K562 (cell line): ENCODE results near the gene GABRA4. TPM values are rescaled to one million over a fixed set of nuclear protein-coding genes. Genes with fewer than 3 reads are reported as not detected.

Experiments
- ATAC-seq: fragments of 200-7000 bp; cut with Tn5 transposase; 3 replicates; pipeline ENCODE4 v1.9.1; 2020; ENCODE audit warnings: moderate library complexity
- BruUV-seq: library from RNA; stranded (reverse); fragments of 400-500 nt; replicated peaks from 2 replicates; lab custom pipeline; 2021; lab: Mats Ljungman, UMichigan
- CTCF ChIA-PET: fragments of 300-600 bp; formaldehyde crosslinking; extraction: SDS; loops from one replicate; lab custom pipeline; 2021; ENCODE audit warnings: low intra/inter-chr PET ratio; lab: Yijun Ruan, JAX
- POLR2A ChIA-PET: fragments of 300-600, 350-650 bp; sonication (Branson Sonifier 250); formaldehyde crosslinking; extraction: SDS; loops from one replicate; lab custom pipeline; 2021; ENCODE audit warnings: antibody characterized with exemption, inconsistent platforms; lab: Yijun Ruan, JAX
- DNase-seq, 4 experiments: peaks; one replicate each; pipeline versions ENCODE4 v3.0.0 to v3.0.0-alpha.2; 2011 to 2018; ENCODE audit warnings: low spot score in 3 of 4, mixed read lengths in 3 of 4; ENCODE audit errors: extremely low read depth in 1 of 4
- FAIRE-seq: peaks from 2 replicates; lab custom pipeline; 2011; peaks lifted over from hg19 to GRCh38; lab: Jason Lieb, UNC
- H2AFZ ChIP-seq: 2 replicates; pipeline ENCODE4 v1.6.0; 2011; ENCODE audit warnings: low read depth, low read length, control low read depth, inconsistent platforms
- H3K27ac ChIP-seq: fragments of 200-600 bp; 3 replicates; pipeline ENCODE4 v1.8.0; 2011; ENCODE audit warnings: low read depth, mild to moderate bottlenecking, control low read depth, inconsistent platforms, low read length, moderate library complexity, mixed read lengths; ENCODE audit errors: extremely low read depth
- H3K27me3 ChIP-seq, 2 experiments: fragments of 300-600 bp in 1 of 2; 2 replicates in 1 of 2; 3 replicates in 1 of 2; pipeline versions ENCODE4 v1.6.0 to v1.8.0; 2011; ENCODE audit warnings: inconsistent platforms in 2 of 2, low read length in 2 of 2, mild to moderate bottlenecking in 1 of 2, mixed read lengths in 1 of 2, moderate library complexity in 1 of 2; ENCODE audit not compliant: control insufficient read depth in 2 of 2, insufficient read depth in 2 of 2
- H3K36me3 ChIP-seq: fragments of 300-600 bp; 3 replicates; pipeline ENCODE4 v1.8.0; 2011; ENCODE audit warnings: mild to moderate bottlenecking, low read length, inconsistent platforms; ENCODE audit not compliant: control insufficient read depth, insufficient read depth
- H3K4me1 ChIP-seq, 2 experiments: fragments of 200-600 bp in 1 of 2; replicated peaks in 1 of 2; 2 replicates in 1 of 2; 3 replicates in 1 of 2; pipeline versions ENCODE4 v1.5.1 to v1.8.0; 2011; ENCODE audit warnings: inconsistent platforms in 2 of 2, low read length in 2 of 2, mild to moderate bottlenecking in 1 of 2, mixed read lengths in 1 of 2, moderate library complexity in 1 of 2; ENCODE audit not compliant: control insufficient read depth in 2 of 2, insufficient read depth in 2 of 2
- H3K4me2 ChIP-seq: 2 replicates; pipeline ENCODE4 v1.6.1; 2011; ENCODE audit warnings: low read length, control low read depth, inconsistent platforms, mixed read lengths; ENCODE audit not compliant: insufficient read depth
- H3K4me3 ChIP-seq: fragments of 200-600 bp; sonication (generic), shearing (Covaris generic); 2 replicates; pipeline ENCODE4 v1.5.1; 2016; ENCODE audit warnings: control low read depth, inconsistent platforms
- H3K79me2 ChIP-seq: fragments of 200-600 bp; 3 replicates; pipeline ENCODE4 v1.8.0; 2011; ENCODE audit warnings: low read length, inconsistent platforms; ENCODE audit not compliant: control insufficient read depth, insufficient read depth
- H3K9ac ChIP-seq, 2 experiments: 2 replicates each; pipeline versions ENCODE4 v1.6.0 to v1.6.1; 2011; ENCODE audit warnings: low read depth in 2 of 2, low read length in 2 of 2, control low read depth in 1 of 2, inconsistent platforms in 1 of 2, mild to moderate bottlenecking in 1 of 2, mixed read lengths in 1 of 2; ENCODE audit not compliant: insufficient read depth in 1 of 2
- H3K9me1 ChIP-seq: one replicate; pipeline ENCODE4 v1.6.0; 2011; ENCODE audit warnings: inconsistent platforms, mild to moderate bottlenecking, low read length, moderate library complexity; ENCODE audit not compliant: control insufficient read depth, insufficient read depth
- H3K9me3 ChIP-seq: replicated peaks from 2 replicates; pipeline ENCODE4 v1.5.1; 2011; ENCODE audit warnings: low read depth, low read length, inconsistent platforms; ENCODE audit not compliant: control insufficient read depth, insufficient read depth
- H4K20me1 ChIP-seq: replicated peaks from 2 replicates; pipeline ENCODE4 v1.6.1; 2011; ENCODE audit warnings: low read length, inconsistent platforms, mixed read lengths; ENCODE audit not compliant: control insufficient read depth, insufficient read depth
- BRD9 ChIP-seq: fragments of 450-650 bp; IDR thresholded peaks from 2 replicates; pipeline ENCODE4 v1.6.1; 2018; ENCODE audit warnings: low read depth; ENCODE audit not compliant: partially characterized antibody
- CCAR2 ChIP-seq: fragments of 200-400 bp; formaldehyde crosslinking; IDR thresholded peaks from 2 replicates; pipeline ENCODE4 v1.6.1; 2017; ENCODE audit warnings: mild to moderate bottlenecking, low read depth, low read length
- CEBPB ChIP-seq: fragments of 450-650 bp; IDR thresholded peaks from 2 replicates; pipeline ENCODE4 v1.6.1; 2016; ENCODE audit warnings: missing genetic modification characterization, missing compliant biosample characterization
- FOS ChIP-seq: IDR thresholded peaks from 3 replicates; pipeline ENCODE4 v1.6.1; 2011; ENCODE audit not compliant: insufficient read length; ENCODE audit errors: extremely low read depth
- FOXA3 ChIP-seq, 2 experiments: fragments of 450-650 bp in 1 of 2; sonication (generic) in 1 of 2; formaldehyde crosslinking; IDR thresholded peaks in 1 of 2; conservative IDR thresholded peaks in 1 of 2; 2 replicates each; pipeline versions ENCODE4 v1.4.0 to v1.8.0; 2020 to 2022; ENCODE audit warnings: mild to moderate bottlenecking in 2 of 2, missing genetic modification reagents in 1 of 2
- FOXK1 ChIP-seq: sonication (generic); formaldehyde crosslinking; IDR thresholded peaks from 2 replicates; pipeline ENCODE4 v1.8.0; 2022; ENCODE audit warnings: missing genetic modification reagents, mild to moderate bottlenecking, borderline replicate concordance
- POLR2A ChIP-seq: fragments of 450-650 bp; conservative IDR thresholded peaks from 2 replicates; pipeline ENCODE4 v1.6.1; 2016
- SUPT5H ChIP-seq: fragments of 450-650 bp; IDR thresholded peaks from 2 replicates; pipeline ENCODE4 v1.6.1; 2016
- TCF7 ChIP-seq: sonication (generic); IDR thresholded peaks from 2 replicates; pipeline ENCODE4 v1.6.1; 2016; ENCODE audit warnings: antibody characterized with exemption, borderline replicate concordance
- ZBTB26 ChIP-seq: fragments of 450-650 bp; formaldehyde crosslinking; IDR thresholded peaks from 2 replicates; pipeline ENCODE4 v1.4.0; 2022; ENCODE audit warnings: missing genetic modification characterization
- ZBTB49 ChIP-seq: sonication (generic); formaldehyde crosslinking; IDR thresholded peaks from 2 replicates; pipeline ENCODE4 v1.8.0; 2022; ENCODE audit warnings: missing genetic modification reagents, mild to moderate bottlenecking, borderline replicate concordance
- ZZZ3 ChIP-seq: fragments of 450-650 bp; IDR thresholded peaks from 2 replicates; pipeline ENCODE4 v1.6.1; 2016; ENCODE audit warnings: antibody characterized with exemption, mild to moderate bottlenecking, moderate library complexity
- WGBS: fragments of 100-300 bp; shearing (Covaris generic); methylation state at CpG from one replicate; pipeline ENCODE4 v1.1.6; 2016; ENCODE audit warnings: low coverage, mixed read lengths; ENCODE audit not compliant: insufficient coverage; ENCODE audit errors: missing lambda C conversion rate; 5-methylcytosine and 5-hydroxymethylcytosine counted together
- in situ Hi-C: fragments of 300-500 bp; cut with MboI; formaldehyde crosslinking; loops from 4 replicates; pipeline ENCODE4 v1.15.0; 2018; ENCODE audit warnings: inconsistent platforms, mixed read lengths
- intact Hi-C: fragments of 100-400 bp; cut with micrococcal nuclease; formaldehyde crosslinking; loops from 2 replicates; pipeline ENCODE4 v1.14.2; 2022
- polyA plus RNA-seq, 8 experiments: library from polyadenylated mRNA; depleted of rRNA in 4 of 8; stranded (reverse) in 5 of 8; unstranded in 3 of 8; fragments of >200 nt; fragmentation: Nextera tagmentation in 2 of 8; fragmentation: Illumina TruSeq in 1 of 8; extraction: Ambion mirVana in 2 of 8; extraction: Trizol in 1 of 8; gene quantifications; 2 replicates each; pipeline versions ENCODE4 v1.2.1 to v1.2.3, GENCODE V29; 2011 to 2014; ENCODE audit warnings: inconsistent platforms in 1 of 8, missing spikeins in 1 of 8
- total RNA-seq, 7 experiments: library from RNA; depleted of rRNA in 6 of 7; stranded (reverse); fragments of >200 nt in 6 of 7; fragmentation: Illumina TruSeq in 2 of 7; extraction: Trizol in 2 of 7; gene quantifications; 2 replicates each; pipeline versions ENCODE4 v1.2.1 to v1.2.3, GENCODE V29; 2011 to 2021; ENCODE audit warnings: low replicate concordance in 1 of 7
- TF ChIP-seq, protein P1 (sequence below): fragments of 450-650 bp; IDR thresholded peaks from 2 replicates; pipeline ENCODE4 v1.6.1; 2016
- TF ChIP-seq, protein P2 (sequence below): fragments of 450-650 bp; conservative IDR thresholded peaks from 2 replicates; pipeline ENCODE4 v1.6.1; 2016; ENCODE audit warnings: missing genetic modification characterization, low read depth, mild to moderate bottlenecking, control low read depth, missing compliant biosample characterization

Gene GABRA4
- total and polyA plus RNA-seq, 9 of the 15 experiments (the other 6 are each of a cell fraction or from before 2014, with no cell fraction given): not detected

DNA sequence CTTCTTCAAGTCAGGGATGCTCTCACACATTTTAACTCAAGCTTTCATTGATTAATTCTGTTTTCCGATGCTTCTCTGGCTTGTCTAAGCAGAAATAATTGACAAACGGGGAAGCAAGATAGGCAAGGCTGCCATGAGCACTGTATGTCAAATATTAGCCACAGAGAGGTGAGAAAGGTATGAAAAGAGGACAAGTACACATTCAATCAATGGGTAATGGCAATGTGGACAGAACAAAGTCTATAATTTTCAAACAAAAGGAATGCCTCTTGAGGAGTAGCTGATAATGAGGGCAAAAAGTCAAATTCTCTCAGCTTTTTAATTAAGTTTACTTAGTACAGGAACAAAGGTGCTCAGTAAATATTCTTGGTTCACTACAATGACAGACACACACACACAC is 104.0 kb downstream of the GABRA4 start (continued):
- no peak for TF ChIP-seq ZBTB26 (CRISPR knock-in tag)
- no peak for TF ChIP-seq FOS
- TF ChIP-seq ZBTB49: no peak
- TF ChIP-seq FOXA3 (CRISPR knock-in tag; conservative IDR thresholded peaks at IDR 0.05 in 1 of 2, IDR thresholded peaks at IDR 0.05 in 1 of 2): no peak

DNA sequence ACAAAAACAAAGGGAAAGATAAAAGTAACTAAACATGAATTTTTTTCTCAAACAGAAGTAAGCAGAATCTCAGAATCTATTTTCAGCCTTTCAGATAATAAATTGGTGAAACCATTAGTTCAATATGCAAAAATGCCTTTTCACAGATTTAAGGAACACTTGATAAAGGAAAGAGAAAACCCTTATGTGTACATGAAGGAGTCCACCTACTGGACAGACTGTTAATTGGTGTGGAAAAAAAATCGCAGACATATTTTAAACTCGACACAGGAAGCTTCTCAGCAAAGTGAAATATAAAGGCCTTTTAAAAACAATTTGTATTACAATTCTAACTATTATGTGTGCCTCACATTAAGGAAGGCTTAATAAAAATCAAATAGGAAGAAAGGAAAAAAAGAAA is 106.7 kb downstream of the GABRA4 start:
- H3K4me3 ChIP-seq: no peak overlapping the region
- in situ Hi-C loops (no loop called here), intact Hi-C loops (no loop called here)
- no TSS peak for BruUV-seq
- CTCF ChIA-PET: no interaction called here
- no peak overlapping the region for H3K4me2 ChIP-seq
- no peak overlapping the region for H3K27ac ChIP-seq
- no peak for FAIRE-seq
- 0% methylated on average over 2 of the region's 2 CpGs for WGBS
- DNase-seq: peak in 1 of 4 experiments; percentile 2
- H4K20me1 ChIP-seq: no peaks in the 10 kb centered on the region
- H3K4me1 ChIP-seq: no peaks in the 10 kb centered on the region
- no peak for ATAC-seq
- H3K9ac ChIP-seq: no peak overlapping the region
- no peaks in the 10 kb centered on the region for H3K27me3 ChIP-seq
- H2AFZ ChIP-seq: no peak overlapping the region
- H3K36me3 ChIP-seq: no peaks in the 10 kb centered on the region
- POLR2A ChIA-PET: no interaction called here
- no peaks in the 10 kb centered on the region for H3K9me3 ChIP-seq
- no peak for TF ChIP-seq CCAR2
- TF ChIP-seq POLR2A: no peak
- TF ChIP-seq, protein P1, sequence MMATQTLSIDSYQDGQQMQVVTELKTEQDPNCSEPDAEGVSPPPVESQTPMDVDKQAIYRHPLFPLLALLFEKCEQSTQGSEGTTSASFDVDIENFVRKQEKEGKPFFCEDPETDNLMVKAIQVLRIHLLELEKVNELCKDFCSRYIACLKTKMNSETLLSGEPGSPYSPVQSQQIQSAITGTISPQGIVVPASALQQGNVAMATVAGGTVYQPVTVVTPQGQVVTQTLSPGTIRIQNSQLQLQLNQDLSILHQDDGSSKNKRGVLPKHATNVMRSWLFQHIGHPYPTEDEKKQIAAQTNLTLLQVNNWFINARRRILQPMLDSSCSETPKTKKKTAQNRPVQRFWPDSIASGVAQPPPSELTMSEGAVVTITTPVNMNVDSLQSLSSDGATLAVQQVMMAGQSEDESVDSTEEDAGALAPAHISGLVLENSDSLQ: no peak
- TF ChIP-seq FOXK1 (CRISPR knock-in tag): no peak
- no peak for TF ChIP-seq BRD9
- no peak for TF ChIP-seq SUPT5H
- no peak for TF ChIP-seq ZZZ3
- TF ChIP-seq, protein P2, sequence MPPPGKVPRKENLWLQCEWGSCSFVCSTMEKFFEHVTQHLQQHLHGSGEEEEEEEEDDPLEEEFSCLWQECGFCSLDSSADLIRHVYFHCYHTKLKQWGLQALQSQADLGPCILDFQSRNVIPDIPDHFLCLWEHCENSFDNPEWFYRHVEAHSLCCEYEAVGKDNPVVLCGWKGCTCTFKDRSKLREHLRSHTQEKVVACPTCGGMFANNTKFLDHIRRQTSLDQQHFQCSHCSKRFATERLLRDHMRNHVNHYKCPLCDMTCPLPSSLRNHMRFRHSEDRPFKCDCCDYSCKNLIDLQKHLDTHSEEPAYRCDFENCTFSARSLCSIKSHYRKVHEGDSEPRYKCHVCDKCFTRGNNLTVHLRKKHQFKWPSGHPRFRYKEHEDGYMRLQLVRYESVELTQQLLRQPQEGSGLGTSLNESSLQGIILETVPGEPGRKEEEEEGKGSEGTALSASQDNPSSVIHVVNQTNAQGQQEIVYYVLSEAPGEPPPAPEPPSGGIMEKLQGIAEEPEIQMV: no peak
- TF ChIP-seq TCF7: no peak
- no peak for TF ChIP-seq CEBPB
- H3K9me1 ChIP-seq: no peaks in the 10 kb centered on the region
- no peaks in the 10 kb centered on the region for H3K79me2 ChIP-seq
